ENCODE data around the gene MASTL.
"Not testable (repeated sequence)": the region's sequence is repeated elsewhere in the genome, so short reads cannot be mapped to it uniquely, and the experiment has no call there.

MASTL gene

DNA sequence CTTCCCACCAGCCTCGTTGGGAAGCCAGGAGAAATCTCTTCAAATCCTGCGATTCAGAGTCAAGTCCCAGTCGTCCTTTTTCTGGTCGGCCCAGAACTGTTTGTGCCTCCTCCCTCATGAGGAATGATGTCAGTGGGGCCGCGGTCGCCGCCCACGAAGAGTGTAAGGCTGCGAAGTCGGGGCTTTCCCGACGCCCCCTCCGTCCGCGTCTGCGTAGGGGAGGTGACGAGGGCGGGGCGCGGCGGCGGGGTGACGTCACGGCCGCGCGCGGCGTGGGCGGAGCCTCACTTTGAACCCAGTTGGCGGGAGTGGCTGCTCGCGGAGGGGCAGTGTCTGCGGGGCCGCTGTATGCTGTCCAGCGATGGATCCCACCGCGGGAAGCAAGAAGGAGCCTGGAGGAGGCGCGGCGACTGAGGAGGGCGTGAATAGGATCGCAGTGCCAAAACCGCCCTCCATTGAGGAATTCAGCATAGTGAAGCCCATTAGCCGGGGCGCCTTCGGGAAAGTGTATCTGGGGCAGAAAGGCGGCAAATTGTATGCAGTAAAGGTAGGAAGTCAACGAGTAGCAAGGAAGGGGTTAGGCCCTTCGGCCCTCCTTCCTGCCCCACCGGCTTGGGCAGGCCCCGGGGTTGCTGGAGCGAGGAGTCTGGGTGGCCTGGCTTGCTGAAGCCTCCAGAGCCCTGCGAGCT lies at the start of gene MASTL:
TSS of gene MASTL (plus strand) at position 287 of the 689 bp plus-strand sequence. CDS start at position 362, 75 bp downstream.
- peak; percentile 99 for DNase-seq (ENCODE audit: low spot score)

DNA sequence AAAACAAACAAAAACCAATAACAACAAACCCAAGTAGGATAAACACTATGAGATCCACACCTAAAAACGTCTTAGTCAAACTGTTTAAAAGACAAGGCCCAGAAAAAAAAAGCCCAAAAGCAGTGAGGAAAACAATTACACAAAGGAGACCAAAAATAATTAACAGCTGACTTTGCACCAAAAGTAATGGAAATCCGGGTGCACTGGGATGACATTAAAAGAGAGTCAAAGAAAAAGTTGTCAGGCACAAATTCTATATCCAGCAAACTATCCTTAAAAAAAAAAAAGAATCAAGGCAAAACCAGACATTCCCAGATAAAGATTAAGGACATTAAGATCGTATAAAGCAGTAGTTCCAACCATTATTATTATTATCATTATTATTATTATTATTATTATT lies 47.0 kb upstream of the MASTL start:
- no peak for DNase-seq (ENCODE audit: low spot score)

DNA sequence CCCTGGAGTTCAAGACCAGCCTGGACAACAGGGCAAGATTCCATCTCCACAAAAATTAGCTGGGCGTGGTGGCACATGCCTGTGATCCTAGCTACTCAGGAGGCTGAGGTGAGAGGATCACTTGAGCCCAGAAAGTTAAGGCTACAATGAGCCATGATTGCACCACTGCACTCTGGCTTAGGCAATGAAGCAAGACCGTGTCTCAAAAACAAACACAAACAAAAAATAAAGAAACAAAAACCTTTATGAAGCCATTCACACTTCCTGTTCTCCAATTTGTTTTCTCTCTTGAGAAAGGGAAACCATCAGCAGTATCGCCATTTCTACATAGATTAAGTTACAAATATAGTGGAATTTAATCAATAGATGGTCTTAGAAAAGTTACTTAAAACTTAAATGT lies 20.8 kb upstream of the MASTL start:
- no peak for DNase-seq (ENCODE audit: low spot score)

DNA sequence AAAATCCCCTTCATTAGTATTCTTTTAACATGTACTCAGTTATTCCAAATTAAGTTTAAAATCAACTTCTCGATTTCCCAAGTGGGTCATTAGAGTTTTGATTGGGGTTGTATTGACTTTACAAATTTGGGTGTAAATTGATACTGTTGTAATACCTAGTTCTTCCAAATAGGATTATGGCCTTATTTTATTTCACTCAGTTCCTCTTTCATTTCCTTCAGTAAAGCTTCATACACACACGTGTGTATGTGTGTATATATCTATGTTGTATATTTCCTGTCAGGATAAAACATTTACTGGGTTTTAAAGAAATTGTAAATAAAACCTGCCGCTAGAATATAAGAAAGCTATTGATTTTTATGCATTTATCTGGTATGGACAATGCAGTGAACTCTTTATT lies 16.9 kb upstream of the MASTL start:
- DNase-seq (ENCODE audit: low spot score) = no peak

DNA sequence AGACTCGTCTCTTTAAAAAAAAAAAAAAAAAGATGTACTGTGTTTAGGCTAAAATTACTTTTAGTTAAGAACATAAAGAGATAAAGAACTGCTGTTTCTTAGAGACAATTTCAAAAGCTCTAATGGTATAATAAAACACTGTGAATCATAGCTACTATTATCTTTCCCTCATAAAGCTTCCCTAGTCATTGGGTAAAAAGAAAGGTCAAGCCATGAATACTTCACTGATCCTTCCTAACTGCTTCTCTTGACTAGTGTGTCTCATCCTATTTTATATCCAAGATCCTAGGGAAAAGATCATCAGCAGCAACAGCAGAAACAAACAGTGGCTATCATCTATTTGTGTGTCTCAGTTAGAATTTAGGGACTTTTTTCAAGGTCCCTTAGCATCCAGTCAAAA lies 11.5 kb upstream of the MASTL start:
- DNase-seq (ENCODE audit: low spot score) = no peak

DNA sequence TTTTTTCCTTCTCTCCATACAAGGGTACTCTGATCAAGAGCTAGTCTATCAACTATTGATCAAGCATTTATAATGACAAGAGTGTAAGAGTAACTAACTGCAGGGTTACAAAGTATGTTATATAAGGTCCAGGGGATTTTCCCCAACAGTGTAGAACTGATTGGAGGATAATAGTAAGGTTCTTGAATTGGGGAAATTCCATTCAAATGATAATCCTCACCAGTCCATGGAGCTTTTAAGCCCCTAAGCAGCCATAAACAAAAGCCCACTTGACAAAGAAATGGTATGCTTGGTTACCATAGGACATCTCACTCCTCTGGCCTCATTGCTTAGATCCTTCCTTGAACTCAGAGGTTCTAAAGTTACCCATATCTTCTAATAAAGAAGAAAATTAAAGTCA lies 9.2 kb upstream of the MASTL start:
- DNase-seq (ENCODE audit: low spot score) = no peak

DNA sequence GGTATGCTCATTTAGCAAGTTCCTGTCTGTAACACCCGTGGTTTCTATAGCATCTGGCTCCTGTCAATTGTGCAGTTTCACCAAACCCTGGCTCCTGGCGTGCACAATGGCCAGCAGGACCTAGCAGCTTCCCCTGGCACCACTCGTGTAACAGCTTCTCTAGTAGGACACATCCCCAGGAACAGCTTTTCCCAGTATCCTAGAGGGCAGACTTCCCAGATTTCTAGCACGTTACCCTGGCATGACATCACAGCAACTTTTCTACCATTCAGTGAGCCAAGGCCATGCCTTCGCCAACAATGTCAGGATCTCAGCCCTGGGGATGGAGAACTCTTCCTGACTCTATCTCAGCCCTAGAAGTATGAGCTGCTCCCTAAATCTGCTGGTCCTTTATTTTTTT lies 7.5 kb upstream of the MASTL start:
- DNase-seq (ENCODE audit: low spot score) = no peak

DNA sequence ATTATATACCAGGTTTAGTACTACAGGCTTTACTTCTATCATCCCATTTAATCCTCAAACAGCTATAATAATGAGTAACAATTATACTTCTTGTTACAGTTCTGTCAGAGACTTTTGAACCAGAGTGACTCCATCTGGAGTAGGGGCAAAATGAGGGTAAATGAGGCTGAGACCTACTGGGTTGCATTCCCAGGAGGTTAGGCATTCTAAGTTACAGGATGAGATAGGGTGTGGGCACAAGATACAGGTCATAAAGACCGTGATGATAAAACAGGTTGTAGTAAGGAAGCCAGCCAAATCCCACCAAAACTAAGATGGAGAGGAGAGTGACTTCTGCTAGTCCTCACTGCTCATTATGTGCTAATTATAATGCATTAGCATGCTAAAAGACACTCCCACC lies 4.9 kb upstream of the MASTL start:
- DNase-seq (ENCODE audit: low spot score) = no peak

DNA sequence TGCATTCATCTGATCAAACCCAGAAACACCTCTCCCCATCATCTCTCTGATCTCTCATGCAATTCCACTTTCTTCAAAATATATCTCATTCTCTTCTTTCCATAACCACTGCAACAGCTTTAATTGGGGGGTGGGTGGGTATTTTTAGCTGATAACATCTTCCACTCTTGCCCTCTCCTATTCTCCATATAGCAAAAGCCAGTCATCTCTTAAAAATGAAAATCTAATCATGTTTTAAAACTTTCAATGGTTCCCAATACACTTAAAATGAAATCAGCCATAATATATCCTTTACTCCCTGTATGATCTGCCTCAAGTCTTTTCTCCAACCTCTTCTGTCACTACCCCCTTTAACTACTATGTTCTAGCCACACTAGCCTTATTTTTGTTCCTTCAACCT lies 2.5 kb upstream of the MASTL start:
- DNase-seq (ENCODE audit: low spot score) = no peak

DNA sequence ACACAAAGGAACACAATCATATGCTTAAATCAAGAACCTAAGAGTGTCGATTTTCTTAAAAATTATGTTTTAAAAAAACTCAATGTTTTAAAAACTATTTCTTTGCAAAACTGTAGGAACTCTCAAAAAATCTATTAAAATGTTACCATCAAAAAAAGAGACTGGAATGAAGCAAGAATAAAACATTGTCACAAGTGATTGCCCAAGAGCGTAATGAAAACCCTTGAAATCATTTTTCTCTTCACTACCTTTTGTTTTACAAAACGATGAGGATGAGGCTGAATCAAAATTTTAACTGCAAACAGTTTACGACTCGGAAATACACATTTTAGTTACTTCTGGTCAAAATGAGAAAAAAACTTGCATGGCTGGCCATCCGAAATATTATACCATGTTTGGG lies 1.8 kb upstream of the MASTL start:
- DNase-seq (ENCODE audit: low spot score) = no peak

DNA sequence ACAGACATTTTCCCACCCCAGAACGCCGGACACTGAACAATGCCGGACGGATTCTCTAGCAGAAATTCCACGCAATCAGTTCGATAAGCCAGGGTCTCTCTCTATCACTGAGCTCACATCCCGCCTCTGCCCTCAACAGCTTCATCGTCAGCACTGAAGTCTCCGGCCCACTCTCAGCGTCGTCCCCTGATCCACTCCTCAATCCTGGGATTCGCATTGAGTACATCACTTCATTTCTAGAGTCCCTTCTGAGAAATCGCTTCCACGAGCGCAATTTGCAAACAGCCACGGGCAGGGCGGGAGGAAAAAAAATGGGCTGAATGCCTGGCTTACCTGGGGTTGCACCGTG lies 1.3 kb upstream of the MASTL start:
- no peak for DNase-seq (ENCODE audit: low spot score)

DNA sequence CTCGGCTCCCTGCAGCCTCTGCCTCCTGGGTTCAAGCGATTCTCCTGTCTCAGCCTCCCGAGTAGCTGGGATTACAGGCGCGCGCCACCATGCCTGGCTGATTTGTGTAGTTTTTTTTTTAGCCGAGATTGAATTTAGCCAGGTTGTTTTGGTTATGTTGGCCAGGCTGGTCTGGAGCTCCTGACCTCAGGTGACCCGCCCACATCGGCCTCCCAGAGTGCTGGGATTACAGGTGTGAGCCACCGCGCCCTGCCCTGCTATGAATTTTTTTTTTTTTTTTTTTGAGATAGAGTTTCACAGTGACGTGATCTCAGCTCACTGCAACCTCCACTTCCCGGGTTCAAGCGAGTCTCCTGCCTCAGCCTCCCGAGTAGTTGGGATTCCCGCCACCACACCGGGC lies 1.4 kb downstream of the MASTL start:
- DNase-seq (ENCODE audit: low spot score) = not testable (repeated sequence)

DNA sequence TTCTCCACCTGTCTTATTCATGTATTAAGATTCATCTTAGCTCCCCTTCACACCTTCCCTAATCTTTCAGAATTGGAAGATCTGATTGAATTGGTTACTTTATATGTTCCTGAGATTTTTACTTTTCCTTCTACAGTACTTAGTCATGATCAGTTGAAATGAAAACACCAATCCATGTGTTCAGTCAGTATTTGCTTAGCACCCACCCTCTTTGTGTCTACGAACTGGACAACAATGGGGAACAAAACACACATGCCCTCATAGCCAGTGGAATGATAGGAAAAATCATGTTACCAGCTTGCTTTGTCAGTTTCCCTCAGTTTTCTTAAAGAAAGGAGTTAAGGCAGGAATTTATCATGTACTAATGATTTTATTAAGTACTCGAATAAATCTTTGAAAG lies 2.0 kb downstream of the MASTL start:
- DNase-seq (ENCODE audit: low spot score) = no peak

DNA sequence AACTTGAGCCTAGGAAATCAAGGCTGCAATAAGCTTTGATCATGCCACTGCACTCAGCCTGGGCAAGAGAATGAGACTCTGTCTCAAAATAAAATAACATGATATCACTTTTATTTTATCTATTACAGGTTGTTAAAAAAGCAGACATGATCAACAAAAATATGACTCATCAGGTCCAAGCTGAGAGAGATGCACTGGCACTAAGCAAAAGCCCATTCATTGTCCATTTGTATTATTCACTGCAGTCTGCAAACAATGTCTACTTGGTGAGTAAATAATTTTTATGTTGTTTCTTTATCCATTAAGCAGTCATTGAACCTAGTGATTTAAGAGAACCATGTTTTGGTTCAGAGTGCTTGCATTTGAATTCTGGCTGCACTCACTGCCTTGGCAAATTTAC lies 3.3 kb downstream of the MASTL start:
- no peak for DNase-seq (ENCODE audit: low spot score)

DNA sequence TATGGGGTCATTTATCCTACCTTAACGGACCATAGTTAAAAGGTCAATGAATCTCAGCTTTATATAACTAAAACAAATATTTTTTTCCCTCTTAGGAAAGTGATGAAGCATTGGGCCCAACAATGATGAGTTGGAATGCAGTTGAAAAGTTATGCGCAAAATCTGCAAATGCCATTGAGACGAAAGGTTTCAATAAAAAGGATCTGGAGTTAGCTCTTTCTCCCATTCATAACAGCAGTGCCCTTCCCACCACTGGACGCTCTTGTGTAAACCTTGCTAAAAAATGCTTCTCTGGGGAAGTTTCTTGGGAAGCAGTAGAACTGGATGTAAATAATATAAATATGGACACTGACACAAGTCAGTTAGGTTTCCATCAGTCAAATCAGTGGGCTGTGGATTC lies 14.7 kb downstream of the MASTL start:
- DNase-seq (ENCODE audit: low spot score) = no peak

DNA sequence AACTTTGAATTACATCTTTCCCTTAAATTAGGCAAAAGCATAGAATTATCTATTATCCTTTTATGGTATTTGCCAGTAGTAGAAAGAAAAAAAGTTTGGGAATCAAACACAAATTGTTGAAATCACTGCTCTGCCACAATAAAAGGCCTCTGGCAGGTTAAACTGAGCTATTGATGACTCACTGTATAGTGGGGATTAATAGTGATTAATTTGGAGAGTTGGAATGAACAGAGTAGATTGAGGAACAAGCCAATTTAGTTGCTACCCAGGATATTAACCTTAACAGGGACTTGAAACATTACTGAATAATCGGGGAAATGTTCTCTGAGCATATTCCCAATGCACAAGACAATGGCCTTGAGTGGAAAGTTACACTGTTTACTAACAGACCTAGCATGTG lies 33.1 kb downstream of the MASTL start:
- DNase-seq (ENCODE audit: low spot score) = no peak

DNA sequence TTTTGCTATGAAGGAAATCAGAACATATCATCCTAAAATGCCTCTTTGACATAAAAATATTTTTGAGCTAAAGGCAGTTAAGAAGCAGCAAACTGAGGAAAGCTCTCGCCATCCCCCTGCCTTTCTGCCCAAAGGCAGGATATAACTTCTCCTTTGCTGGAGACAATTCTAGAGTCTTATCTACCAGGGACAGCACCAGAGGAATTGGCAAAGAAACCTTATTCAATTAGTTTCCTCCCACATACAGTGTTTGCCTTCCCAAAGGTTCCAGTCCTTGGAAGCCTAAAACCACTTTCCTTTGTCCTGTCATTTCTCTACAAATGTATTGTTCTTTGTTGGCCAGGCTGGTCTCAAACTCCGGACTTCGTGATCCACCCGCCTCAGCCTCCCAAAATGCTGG lies 33.7 kb downstream of the MASTL start:
- no peak for DNase-seq (ENCODE audit: low spot score)

DNA sequence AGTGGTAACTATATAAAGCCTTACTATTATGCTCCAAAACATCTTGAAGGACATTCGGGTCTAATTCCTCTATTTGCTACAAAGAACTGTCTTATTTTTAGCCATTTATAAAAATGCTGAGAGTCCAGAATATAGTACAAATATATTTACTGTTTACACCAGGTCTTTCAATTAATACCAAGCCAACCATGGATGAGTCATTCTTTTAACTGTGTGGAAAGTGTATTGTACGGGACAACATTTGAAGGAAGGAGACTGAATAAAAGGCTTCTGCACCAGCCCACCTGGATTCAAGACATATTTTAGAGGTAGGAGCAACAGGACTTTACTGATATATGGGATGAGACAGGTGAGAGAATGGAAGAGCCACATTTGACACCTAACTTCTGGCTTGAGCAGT lies 35.4 kb downstream of the MASTL start:
- DNase-seq (ENCODE audit: low spot score) = no peak

DNA sequence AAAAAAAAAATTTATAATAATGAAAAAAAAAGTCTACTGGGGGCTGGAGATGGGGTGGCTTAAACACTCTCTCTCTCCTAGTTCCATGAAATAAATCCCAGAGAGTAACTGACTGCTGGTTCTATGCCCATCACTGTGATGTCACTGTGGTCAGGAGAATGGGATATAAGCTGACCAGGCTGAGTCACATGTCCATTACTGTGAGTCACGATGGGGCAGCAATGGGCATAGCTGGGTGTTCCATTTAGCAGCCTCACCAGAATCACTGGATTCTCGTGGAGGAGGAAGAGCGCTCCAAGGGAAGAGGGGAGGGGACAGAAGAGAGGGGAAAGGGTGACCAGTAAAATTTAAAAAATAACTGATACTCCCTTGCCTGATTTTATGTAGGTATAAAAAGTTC lies 37.1 kb downstream of the MASTL start:
- DNase-seq (ENCODE audit: low spot score) = peak; percentile 91

DNA sequence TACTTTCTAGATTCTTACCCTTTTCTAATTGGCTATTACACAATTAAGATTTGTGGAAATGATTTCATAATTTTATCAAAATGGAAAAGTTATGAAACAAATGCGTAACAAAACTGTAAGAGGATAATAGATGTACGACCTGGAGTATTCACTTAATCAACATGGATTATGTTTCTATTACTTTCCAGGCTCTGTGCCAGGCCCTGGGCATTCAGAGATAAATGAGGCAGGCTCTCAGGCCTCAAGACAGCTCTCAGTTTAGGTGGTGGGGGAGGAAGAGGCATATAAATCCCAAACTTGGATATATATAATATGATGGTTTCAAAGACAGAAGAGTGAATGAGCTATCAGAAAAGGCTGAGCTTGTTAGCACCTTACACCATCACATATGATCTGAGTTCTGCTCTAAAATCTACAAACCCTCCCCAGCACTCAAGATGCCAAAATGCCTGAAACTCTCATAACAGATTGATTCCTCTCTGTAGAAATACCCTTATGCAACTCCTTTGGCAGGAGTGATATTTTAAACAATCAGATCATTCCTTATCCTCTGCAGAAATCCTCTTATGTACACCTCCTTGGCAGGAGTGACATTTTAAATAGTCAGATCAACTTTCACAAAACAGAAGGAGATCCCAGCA lies 42.9 kb downstream of the MASTL start:
- no peak for DNase-seq (ENCODE audit: low spot score)

DNA sequence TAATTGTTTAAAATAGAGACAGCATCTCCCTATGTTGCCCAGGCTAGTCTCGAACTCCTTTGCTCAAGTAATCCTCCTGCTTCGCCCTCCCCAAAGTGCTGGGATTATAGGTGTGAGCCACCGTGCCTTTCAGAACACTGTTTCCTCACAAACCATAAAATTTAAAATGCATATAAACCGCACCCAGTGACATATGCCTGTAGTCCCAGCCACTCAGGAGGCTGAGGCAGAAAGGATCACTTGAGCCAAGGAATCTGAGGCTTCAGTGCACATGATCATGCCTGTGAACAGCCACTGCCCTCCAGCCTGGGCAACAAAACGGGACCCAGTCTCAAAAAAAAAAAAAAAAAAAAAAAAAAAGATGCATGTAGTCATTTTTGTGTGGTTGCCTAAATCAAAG lies 48.7 kb downstream of the MASTL start:
- no peak for DNase-seq (ENCODE audit: low spot score)

DNA sequence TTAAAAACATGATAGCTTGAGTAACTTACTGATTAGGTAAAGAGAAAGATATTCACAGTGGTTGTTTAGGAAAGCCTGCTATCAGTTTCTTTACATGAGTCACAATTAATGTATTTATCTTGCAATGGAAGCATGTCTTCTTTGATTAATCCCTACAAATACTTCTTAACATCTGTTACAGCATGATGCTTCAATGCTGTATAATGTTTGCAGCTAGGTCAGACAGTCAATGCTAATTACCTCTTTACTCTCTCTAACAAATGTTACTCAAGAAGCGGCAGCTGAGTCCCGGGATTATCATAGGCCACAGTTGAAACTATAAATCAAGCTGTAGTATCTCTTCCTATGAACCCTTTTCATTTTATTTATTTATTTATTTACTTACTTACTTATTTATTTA lies 52.2 kb downstream of the MASTL start:
- DNase-seq (ENCODE audit: low spot score) = no peak

DNA sequence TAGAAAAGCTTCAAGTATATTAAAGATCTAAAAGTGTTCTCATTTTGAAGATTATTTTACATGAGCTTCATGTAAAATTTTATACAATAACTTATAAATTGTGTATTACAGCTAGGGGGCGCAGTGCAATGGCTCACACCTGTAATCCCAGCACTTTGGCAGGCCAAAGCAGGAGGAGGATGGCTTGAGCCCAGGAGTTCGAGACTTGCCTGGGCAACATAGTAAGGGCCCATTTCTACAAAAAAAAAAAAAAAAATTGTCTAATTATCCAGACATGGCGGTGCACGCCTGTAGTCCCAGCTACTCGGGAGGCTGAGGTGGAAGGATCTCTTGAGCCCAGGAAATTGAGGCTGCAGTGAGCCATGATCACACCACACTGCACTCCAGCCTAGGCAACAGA lies 68.8 kb downstream of the MASTL start:
- DNase-seq (ENCODE audit: low spot score) = peak; percentile 12

DNA sequence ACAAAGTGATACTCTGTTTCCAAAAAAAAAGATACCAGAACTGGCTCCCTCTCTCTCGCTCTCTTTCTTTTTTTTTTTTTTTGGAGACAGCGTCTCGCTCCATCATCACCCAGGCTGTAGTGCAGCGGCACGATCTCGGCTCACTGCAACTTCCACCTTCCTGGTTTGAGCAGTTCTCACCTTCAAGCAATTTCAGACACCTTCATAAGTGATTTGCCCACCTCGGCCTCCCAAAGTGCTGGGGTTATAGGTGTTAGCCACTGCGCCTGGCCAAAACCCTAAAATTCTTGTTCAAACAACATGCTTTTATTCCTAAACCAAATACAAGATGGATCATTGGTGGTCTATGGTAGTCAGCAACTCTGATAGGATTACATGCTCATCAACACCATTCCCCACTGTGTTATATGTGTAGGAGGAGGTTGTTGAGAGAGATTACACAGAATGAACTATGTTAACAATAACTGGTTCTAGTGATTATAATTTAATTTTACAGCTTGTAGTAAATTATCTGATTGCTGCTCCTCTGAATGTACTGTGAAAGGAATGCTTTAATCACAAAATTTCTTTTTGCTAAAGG lies 69.9 kb downstream of the MASTL start:
- no peak for DNase-seq (ENCODE audit: low spot score)
